Glutamatergic neuron (in vitro differentiated cells): Measurements from ENCODE around the gene BTBD1. TPM values are rescaled to one million over a fixed set of nuclear protein-coding genes. Genes with fewer than 3 reads are reported as not detected.
A peak's percentile ranks its signal among the peaks of the same experiment; 100 is the strongest.

Experiments used
- DNase-seq: peaks from one replicate; pipeline ENCODE4 v3.0.0; 2022
- H3K27ac Mint-ChIP-seq: one replicate; pipeline ENCODE4 v1.8.0; 2020; ENCODE audit warnings: mild to moderate bottlenecking, mixed read lengths, inconsistent platforms; ENCODE audit not compliant: unreplicated experiment
- H3K27me3 Mint-ChIP-seq: one replicate; pipeline ENCODE4 v1.8.0; 2020; ENCODE audit warnings: mild to moderate bottlenecking, moderate library complexity, mixed read lengths, inconsistent platforms; ENCODE audit not compliant: unreplicated experiment
- H3K36me3 Mint-ChIP-seq: one replicate; pipeline ENCODE4 v1.8.0; 2020; ENCODE audit warnings: mild to moderate bottlenecking, mixed read lengths, inconsistent platforms; ENCODE audit not compliant: unreplicated experiment
- H3K4me1 Mint-ChIP-seq: one replicate; pipeline ENCODE4 v1.8.0; 2020; ENCODE audit warnings: mild to moderate bottlenecking, low read depth, mixed read lengths, inconsistent platforms; ENCODE audit not compliant: unreplicated experiment
- H3K4me3 Mint-ChIP-seq: one replicate; pipeline ENCODE4 v1.8.0; 2020; ENCODE audit warnings: mild to moderate bottlenecking, mixed read lengths, inconsistent platforms; ENCODE audit not compliant: unreplicated experiment
- H3K9me3 Mint-ChIP-seq: one replicate; pipeline ENCODE4 v1.8.0; 2020; ENCODE audit warnings: mild to moderate bottlenecking, moderate library complexity, mixed read lengths, inconsistent platforms; ENCODE audit not compliant: unreplicated experiment
- long read RNA-seq: library from polyadenylated mRNA; unstranded; transcript quantifications from one replicate; pipeline ENCODE4 v2.0.0, GENCODE V29; 2020; ENCODE audit not compliant: unreplicated experiment
- total RNA-seq: library from RNA; stranded (reverse); fragmentation: NEBNext Ultra II Directional; extraction: Animal tissue kit (Norgen Biotek cat#: 25700); gene quantifications from one replicate; pipeline ENCODE4 v1.2.1, GENCODE V29; 2021; ENCODE audit not compliant: unreplicated experiment
- TF ChIP-seq, protein P1 (sequence below): fragments of 200-600 bp; sonication (generic); IDR thresholded peaks from one replicate; pipeline ENCODE4 v1.5.0; 2021; ENCODE audit not compliant: partially characterized antibody, unreplicated experiment

The BTBD1 gene
- 41.9 TPM for total RNA-seq
- long read RNA-seq, partial matches to known transcripts = 1 of 5 reads
- long read RNA-seq, other reads (novel, unspliced or antisense) = 0 of 5 reads

DNA sequence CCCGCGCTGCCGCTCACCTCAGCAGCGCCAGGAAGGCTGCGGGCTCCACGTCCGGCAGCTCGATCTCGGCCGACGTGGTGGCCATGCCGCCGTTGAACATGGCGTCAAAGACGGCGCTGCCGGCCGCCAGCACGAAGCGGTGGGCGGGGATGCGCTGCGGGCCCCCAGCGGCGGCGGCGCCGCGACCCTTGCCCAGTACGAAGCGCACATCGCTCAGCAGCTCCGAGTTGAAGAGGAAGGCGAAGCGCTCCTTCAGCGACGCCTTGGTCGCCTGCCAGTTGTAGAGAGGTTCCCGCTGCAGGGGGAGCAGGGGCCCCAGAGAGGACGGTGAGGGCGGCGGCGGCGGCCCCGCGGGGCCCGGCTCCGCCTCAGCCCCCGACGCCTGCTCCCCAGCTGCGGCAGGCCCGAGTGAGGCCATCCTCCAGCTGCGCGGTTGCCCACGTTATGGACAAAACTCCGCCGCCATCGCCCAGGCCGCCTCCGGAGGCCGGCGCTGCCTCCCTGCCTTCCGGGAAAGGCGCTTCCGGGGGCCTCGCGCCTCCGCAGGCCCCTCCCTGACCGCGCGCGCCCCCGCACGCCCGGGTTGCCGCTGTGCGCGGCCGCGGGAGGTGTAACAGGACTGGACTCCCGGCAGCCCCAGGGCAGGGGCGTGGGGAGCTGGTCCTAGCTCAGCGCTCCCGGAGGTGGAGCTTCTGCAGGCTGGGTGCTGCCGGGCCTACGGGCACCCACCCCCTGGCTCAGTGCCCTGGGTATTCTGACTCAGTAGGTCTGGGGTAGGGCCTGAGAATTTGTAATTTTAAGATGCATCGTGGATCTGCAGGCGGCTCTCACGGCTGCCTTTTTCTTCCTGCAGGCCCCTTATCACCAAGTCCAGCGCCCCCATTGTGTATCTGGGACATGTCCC lies at the start of gene BTBD1:
Gene BTBD1, minus strand, starts transcription at position 519 of the 904 bp plus-strand sequence. Its CDS starts 101 bp downstream, at position 418.
- TF ChIP-seq, protein P1, sequence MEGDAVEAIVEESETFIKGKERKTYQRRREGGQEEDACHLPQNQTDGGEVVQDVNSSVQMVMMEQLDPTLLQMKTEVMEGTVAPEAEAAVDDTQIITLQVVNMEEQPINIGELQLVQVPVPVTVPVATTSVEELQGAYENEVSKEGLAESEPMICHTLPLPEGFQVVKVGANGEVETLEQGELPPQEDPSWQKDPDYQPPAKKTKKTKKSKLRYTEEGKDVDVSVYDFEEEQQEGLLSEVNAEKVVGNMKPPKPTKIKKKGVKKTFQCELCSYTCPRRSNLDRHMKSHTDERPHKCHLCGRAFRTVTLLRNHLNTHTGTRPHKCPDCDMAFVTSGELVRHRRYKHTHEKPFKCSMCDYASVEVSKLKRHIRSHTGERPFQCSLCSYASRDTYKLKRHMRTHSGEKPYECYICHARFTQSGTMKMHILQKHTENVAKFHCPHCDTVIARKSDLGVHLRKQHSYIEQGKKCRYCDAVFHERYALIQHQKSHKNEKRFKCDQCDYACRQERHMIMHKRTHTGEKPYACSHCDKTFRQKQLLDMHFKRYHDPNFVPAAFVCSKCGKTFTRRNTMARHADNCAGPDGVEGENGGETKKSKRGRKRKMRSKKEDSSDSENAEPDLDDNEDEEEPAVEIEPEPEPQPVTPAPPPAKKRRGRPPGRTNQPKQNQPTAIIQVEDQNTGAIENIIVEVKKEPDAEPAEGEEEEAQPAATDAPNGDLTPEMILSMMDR = peak; percentile 35
- Mint-ChIP-seq H3K4me1 (peaks cover 5% of the 10 kb centered on the region), H3K4me3 (peak within 1 kb of the TSS; percentile 81), H3K27me3 (no peaks in the 10 kb centered on the region), H3K36me3 (no peaks in the 10 kb centered on the region), H3K9me3 (peaks cover 2% of the 10 kb centered on the region), H3K27ac (peak within 1 kb of the TSS; percentile 62)
- DNase-seq = peak; percentile 89

DNA sequence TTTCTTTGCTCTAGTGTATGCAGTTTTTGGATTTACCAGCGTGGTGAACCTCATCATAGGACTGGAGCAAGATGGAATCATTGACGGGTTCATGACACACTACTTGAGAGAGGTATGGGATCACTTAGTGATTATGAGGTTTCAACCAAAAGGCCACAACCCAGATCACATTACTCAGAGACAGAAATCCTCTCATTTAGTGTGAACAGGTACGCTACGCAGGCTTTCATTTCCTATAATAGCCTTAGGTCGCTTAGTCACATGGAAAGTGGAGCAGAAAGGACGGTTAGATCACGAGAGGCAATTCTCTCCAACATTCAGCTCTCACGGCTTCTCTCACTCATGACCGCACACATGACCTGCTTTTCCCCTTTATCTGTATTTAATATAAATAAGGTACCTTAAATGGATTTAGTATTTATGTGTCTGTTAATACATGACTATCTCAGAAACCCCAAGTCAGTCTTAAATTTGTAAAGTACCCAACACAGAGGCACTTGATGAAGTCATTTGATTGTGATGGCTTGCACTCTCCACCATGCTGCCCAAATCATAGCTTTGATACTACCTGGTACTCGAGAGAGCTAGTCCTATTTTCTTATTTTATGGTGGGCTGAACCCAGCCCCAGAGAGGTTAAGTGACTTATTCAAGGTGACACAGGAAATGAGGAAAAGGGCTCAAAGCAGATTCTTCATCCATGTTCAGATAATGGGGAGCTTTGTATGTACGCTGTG lies 48.9 kb upstream of the BTBD1 start:
- Mint-ChIP-seq H3K27me3 (peaks cover 14% of the 10 kb centered on the region), H3K36me3 (peaks cover 5% of the 10 kb centered on the region), H3K9me3 (peaks cover 5% of the 10 kb centered on the region), H3K4me3 (no peak overlapping the region), H3K4me1 (no peaks in the 10 kb centered on the region), H3K27ac (no peak overlapping the region)
- no peak for DNase-seq
- TF ChIP-seq, protein P1 = no peak

DNA sequence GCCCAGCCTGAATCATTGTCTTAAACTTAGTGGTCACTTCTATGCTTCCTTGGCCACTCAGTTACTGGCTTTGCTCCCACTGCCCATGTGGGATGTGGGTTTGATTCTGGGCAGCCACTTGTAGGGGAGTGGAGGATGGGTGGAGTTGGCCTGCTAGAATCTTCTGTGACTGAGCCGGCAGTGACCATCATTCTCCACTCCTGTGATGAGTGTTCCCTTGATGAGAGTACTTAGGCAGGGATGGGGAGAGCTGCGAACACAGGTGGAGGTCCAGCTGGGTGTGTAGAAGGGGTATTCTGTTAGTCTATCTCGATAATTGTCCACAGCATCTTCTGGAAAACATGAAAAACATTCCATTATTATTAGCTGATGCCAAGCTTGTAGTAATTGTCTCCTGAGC lies 48.4 kb upstream of the BTBD1 start:
- no peak overlapping the region for H3K27ac Mint-ChIP-seq
- peaks cover 5% of the 10 kb centered on the region for H3K9me3 Mint-ChIP-seq
- H3K27me3 Mint-ChIP-seq = peaks cover 17% of the 10 kb centered on the region
- TF ChIP-seq, protein P1 = no peak
- H3K4me1 Mint-ChIP-seq = peaks cover 2% of the 10 kb centered on the region
- no peak overlapping the region for H3K4me3 Mint-ChIP-seq
- H3K36me3 Mint-ChIP-seq = peaks cover 5% of the 10 kb centered on the region
- DNase-seq = no peak

DNA sequence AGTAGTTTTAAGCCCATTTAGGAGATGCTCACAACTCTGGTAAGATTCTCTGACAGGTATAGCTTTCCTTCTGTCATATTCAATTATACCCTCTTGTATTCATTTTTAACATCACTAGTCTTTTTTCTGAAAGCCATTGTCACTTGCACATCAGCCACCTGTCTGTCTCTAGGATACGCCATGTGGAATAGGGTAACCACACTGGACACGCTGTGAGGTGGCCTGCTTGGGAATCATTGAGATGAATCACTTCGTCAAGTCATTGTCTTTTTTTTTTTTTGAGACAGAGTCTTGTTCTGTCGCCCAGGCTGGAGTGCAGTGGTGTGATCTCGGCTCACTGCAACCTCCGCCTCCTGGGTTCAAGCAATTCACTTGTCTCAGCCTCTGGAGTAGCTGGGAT lies 47.8 kb upstream of the BTBD1 start:
- peaks cover 7% of the 10 kb centered on the region for H3K9me3 Mint-ChIP-seq
- no peak overlapping the region for H3K27ac Mint-ChIP-seq
- peaks cover 4% of the 10 kb centered on the region for H3K4me1 Mint-ChIP-seq
- H3K4me3 Mint-ChIP-seq = no peak overlapping the region
- H3K36me3 Mint-ChIP-seq = peaks cover 9% of the 10 kb centered on the region
- DNase-seq = no peak
- TF ChIP-seq, protein P1 = no peak
- peaks cover 18% of the 10 kb centered on the region for H3K27me3 Mint-ChIP-seq
